Naive thymus-derived CD8-positive, alpha-beta T cell (primary cell): ENCODE results near the gene ZNF283. TPM values are rescaled to one million over a fixed set of nuclear protein-coding genes. Genes with fewer than 3 reads are reported as not detected.
"Not testable (repeated sequence)": the region's sequence is repeated elsewhere in the genome, so short reads cannot be mapped to it uniquely, and the experiment has no call there.

Source experiments
- ATAC-seq, 2 donors: fragments of 150-1000 bp; cut with Tn5 transposase in 1 of 2; sonication (Bioruptor Pico), chemical (Tn5 transposase) in 1 of 2; 1 replicate in 1 of 2; 2 replicates in 1 of 2; pipeline ENCODE4 v1.10.0; 2021; ENCODE audit warnings: mild to moderate bottlenecking in 2 of 2, moderate library complexity in 2 of 2
- POLR2A ChIA-PET: fragments of 350-600 bp; sonication (Branson Sonifier 250); formaldehyde crosslinking; loops from one replicate; lab custom pipeline; 2021; ENCODE audit warnings: antibody characterized with exemption; lab: Charles Lee
- DNase-seq, 10 donors: peaks; one replicate each; pipeline versions ENCODE4 v3.0.0 to v3.0.0-alpha.2; 2020 to 2022
- H3K27ac Mint-ChIP-seq, 10 donors: one replicate each; pipeline ENCODE4 v1.8.0; 2020 to 2022; ENCODE audit warnings: mild to moderate bottlenecking in 10 of 10, mixed read lengths in 10 of 10, moderate library complexity in 4 of 10, inconsistent platforms in 1 of 10
- H3K27me3 Mint-ChIP-seq, 5 donors: one replicate each; pipeline ENCODE4 v1.8.0; 2021 to 2022; ENCODE audit warnings: mixed read lengths in 5 of 5
- H3K36me3 Mint-ChIP-seq, 3 donors: one replicate each; pipeline ENCODE4 v1.8.0; 2020 to 2022; ENCODE audit warnings: mixed read lengths in 3 of 3, mild to moderate bottlenecking in 2 of 3, inconsistent platforms in 1 of 3
- H3K4me1 Mint-ChIP-seq, 4 donors: one replicate each; pipeline ENCODE4 v1.8.0; 2021 to 2022; ENCODE audit warnings: mixed read lengths in 4 of 4
- H3K4me3 Mint-ChIP-seq, 10 donors: one replicate each; pipeline ENCODE4 v1.8.0; 2020 to 2022; ENCODE audit warnings: mild to moderate bottlenecking in 10 of 10, mixed read lengths in 10 of 10, moderate library complexity in 6 of 10, inconsistent platforms in 1 of 10
- H3K9me3 Mint-ChIP-seq, 9 donors: one replicate each; pipeline ENCODE4 v1.8.0; 2020 to 2022; ENCODE audit warnings: mixed read lengths in 9 of 9, mild to moderate bottlenecking in 3 of 9, inconsistent platforms in 1 of 9, moderate library complexity in 1 of 9
- polyA plus RNA-seq, 3 donors: library from polyadenylated mRNA; unstranded; fragments of 300-500 nt; fragmentation: Illumina TruSeq; gene quantifications; one replicate each; pipeline ENCODE4 v1.2.3, GENCODE V29; 2021
- total RNA-seq, 8 experiments: library from RNA in 2 of 8; stranded (reverse) in 2 of 8; gene quantifications; one replicate each; pipeline ENCODE4 v1.2.3 and lab custom pipeline; 2021 to 2026

ZNF283 gene
- total and polyA plus RNA-seq, 5 experiments from 2014 or later: 3.3 to 25.8 (median 4.3) TPM

GRCh38 chr19:43820098-43820883, 6.8 kb upstream of the ZNF283 start:
- Mint-ChIP-seq H3K27ac (peak overlapping the region; percentile 30 to 89 (median 64)), H3K4me3 (peak overlapping the region; percentile 82 to 96 (median 90)), H3K4me1 (peaks cover 8 to 11% (median 9%) of the 10 kb centered on the region in 4 donors), H3K9me3 (peaks cover 0 to 5% (median 0%) of the 10 kb centered on the region in 9 donors), H3K36me3 (peaks cover 2 to 8% (median 3%) of the 10 kb centered on the region in 3 donors), H3K27me3 (peaks cover 5 to 46% (median 30%) of the 10 kb centered on the region in 5 donors)
- ATAC-seq (peak; percentile 68 to 84), DNase-seq (peak in 1 of 10 donors; percentile 19)
- POLR2A ChIA-PET: no interaction called here

DNA sequence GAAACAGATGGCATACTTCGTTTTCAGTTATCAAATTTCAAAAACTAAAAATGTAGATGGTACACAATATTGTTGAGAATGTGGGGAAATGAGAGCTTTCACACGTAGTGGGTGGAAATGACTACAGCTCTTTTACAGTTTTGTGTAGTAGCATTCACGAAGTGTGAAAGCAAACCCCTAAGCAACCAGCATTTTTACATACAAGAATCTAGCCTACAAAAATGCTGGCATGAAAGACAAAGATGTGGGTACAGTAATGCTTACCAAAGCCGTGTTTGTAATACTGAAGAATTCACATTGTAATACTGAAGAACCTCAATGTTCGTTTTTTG, 6.3 kb upstream of the ZNF283 start:
- peaks cover 5 to 45% (median 30%) of the 10 kb centered on the region in 5 donors for H3K27me3 Mint-ChIP-seq
- peak in 1 of 2 donors; percentile 23 for ATAC-seq
- peaks cover 0 to 5% (median 0%) of the 10 kb centered on the region in 9 donors for H3K9me3 Mint-ChIP-seq
- peak overlapping the region in 4 of 10 donors; percentile 43 to 81 (median 70) for H3K27ac Mint-ChIP-seq
- POLR2A ChIA-PET: no interaction called here
- peak overlapping the region; percentile 82 to 96 (median 90) for H3K4me3 Mint-ChIP-seq
- no peak for DNase-seq
- peaks cover 8 to 11% (median 9%) of the 10 kb centered on the region in 4 donors for H3K4me1 Mint-ChIP-seq
- peaks cover 2 to 8% (median 3%) of the 10 kb centered on the region in 3 donors for H3K36me3 Mint-ChIP-seq

GRCh38 chr19:43823856-43824255, 3.3 kb upstream of the ZNF283 start:
- Mint-ChIP-seq H3K36me3 (peaks cover 3 to 11% (median 5%) of the 10 kb centered on the region in 3 donors), H3K4me1 (peaks cover 20 to 30% (median 29%) of the 10 kb centered on the region in 4 donors), H3K4me3 (peak overlapping the region in 1 of 10 donors; percentile 24), H3K27me3 (peaks cover 4 to 40% (median 20%) of the 10 kb centered on the region in 5 donors)
- ATAC-seq, DNase-seq, H3K27ac Mint-ChIP-seq, POLR2A ChIA-PET, H3K9me3 Mint-ChIP-seq: not testable (repeated sequence)

- H3K9me3 Mint-ChIP-seq, ATAC-seq, H3K4me3 Mint-ChIP-seq, H3K27ac Mint-ChIP-seq, POLR2A ChIA-PET, DNase-seq: not testable (repeated sequence)
- H3K36me3 Mint-ChIP-seq: peaks cover 5 to 14% (median 10%) of the 10 kb centered on the region in 3 donors
- H3K27me3 Mint-ChIP-seq: peaks cover 4 to 35% (median 15%) of the 10 kb centered on the region in 5 donors
- peaks cover 20 to 30% (median 29%) of the 10 kb centered on the region in 4 donors for H3K4me1 Mint-ChIP-seq
Observed at GRCh38 chr19:43824572-43824971, 2.5 kb upstream of the ZNF283 start.

DNA sequence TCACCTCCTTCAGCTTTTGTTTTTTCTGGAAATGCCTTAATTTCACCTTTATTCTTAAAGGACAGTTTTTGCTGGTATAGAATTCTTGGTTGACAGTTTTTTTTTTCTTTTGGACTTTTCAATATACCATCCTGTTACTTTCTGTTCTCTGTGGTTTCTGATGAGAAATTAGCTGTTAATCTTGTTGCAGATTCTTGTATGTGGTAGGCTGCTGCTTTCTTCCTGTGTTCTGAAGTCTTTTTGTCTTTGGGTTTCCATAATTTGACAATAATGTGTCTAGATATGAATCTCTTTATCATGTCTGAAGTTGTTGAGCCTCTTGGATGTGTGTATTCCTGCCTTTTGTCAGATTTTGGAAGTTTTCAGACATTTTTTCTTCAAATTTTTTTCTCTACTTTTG, 12.0 kb downstream of the ZNF283 start:
- POLR2A ChIA-PET: no interaction called here
- H3K9me3 Mint-ChIP-seq: peaks cover 17 to 88% (median 48%) of the 10 kb centered on the region in 9 donors
- no peaks in the 10 kb centered on the region for H3K27me3 Mint-ChIP-seq
- H3K27ac Mint-ChIP-seq: no peak overlapping the region
- ATAC-seq (no peak), DNase-seq (no peak)
- H3K4me3 Mint-ChIP-seq: no peak overlapping the region
- H3K36me3 Mint-ChIP-seq: peaks cover 64 to 93% (median 87%) of the 10 kb centered on the region in 3 donors
- H3K4me1 Mint-ChIP-seq: no peaks in the 10 kb centered on the region

DNA sequence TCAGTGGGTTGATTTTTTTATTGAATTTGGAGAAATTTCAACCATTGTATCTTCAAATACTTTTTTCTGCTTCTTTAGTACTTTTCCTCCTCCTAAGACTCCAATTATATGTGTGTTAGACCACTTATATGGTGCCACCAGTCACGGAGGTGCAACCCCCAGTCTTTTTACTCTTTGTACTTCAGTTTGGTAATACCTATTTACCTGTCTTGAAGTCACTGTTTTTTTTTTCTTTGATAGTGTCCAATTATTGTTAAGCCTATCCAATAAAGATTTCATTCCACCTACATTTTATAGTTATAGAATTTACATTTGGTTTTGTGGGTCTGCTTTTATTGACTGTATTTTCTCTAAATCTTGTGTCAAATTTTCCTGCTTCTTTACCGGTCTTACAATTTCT, 14.9 kb downstream of the ZNF283 start:
- Mint-ChIP-seq H3K4me1 (no peaks in the 10 kb centered on the region), H3K9me3 (peaks cover 19 to 93% (median 44%) of the 10 kb centered on the region in 9 donors), H3K36me3 (peaks cover 70 to 85% (median 84%) of the 10 kb centered on the region in 3 donors), H3K27ac (no peak overlapping the region), H3K27me3 (no peaks in the 10 kb centered on the region), H3K4me3 (peak overlapping the region in 1 of 10 donors; percentile 15)
- DNase-seq (no peak), ATAC-seq (no peak)
- POLR2A ChIA-PET: no interaction called here

GRCh38 chr19:43847246-43847645, 20.1 kb downstream of the ZNF283 start:
- H3K9me3 Mint-ChIP-seq: peaks cover 0 to 93% (median 44%) of the 10 kb centered on the region in 9 donors
- no peak overlapping the region for H3K27ac Mint-ChIP-seq
- H3K27me3 Mint-ChIP-seq: no peaks in the 10 kb centered on the region
- POLR2A ChIA-PET: no interaction called here
- H3K4me1 Mint-ChIP-seq: no peaks in the 10 kb centered on the region
- H3K4me3 Mint-ChIP-seq: no peak overlapping the region
- ATAC-seq: no peak
- DNase-seq: no peak
- H3K36me3 Mint-ChIP-seq: peaks cover 44 to 82% (median 53%) of the 10 kb centered on the region in 3 donors

GRCh38 chr19:43847884-43848283, 20.8 kb downstream of the ZNF283 start:
- Mint-ChIP-seq H3K27me3 (no peaks in the 10 kb centered on the region), H3K27ac (no peak overlapping the region), H3K4me1 (no peaks in the 10 kb centered on the region), H3K9me3 (peaks cover 0 to 93% (median 51%) of the 10 kb centered on the region in 9 donors), H3K36me3 (peaks cover 39 to 81% (median 53%) of the 10 kb centered on the region in 3 donors), H3K4me3 (no peak overlapping the region)
- POLR2A ChIA-PET: no interaction called here
- no peak for ATAC-seq
- DNase-seq: no peak

DNA sequence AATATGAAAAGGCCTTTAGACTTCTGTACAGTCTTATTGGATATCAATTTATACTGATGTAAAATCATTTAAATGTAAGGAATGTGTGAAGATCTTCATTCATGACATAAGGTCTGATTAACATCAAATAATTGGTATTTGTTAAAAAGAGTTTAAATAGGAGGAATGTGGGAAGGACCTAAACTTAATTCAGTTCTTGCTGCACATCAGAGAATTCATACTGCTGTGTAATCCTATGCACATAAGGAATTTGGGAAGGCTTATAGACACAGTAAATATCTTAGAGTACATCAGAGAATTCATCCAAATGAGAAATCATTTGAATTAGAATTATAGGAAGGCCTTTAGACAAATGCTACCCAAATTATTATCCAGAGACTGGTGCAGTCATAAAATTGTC, 21.7 kb downstream of the ZNF283 start:
- peaks cover 29 to 73% (median 53%) of the 10 kb centered on the region in 3 donors for H3K36me3 Mint-ChIP-seq
- no peaks in the 10 kb centered on the region for H3K27me3 Mint-ChIP-seq
- no peak overlapping the region for H3K4me3 Mint-ChIP-seq
- POLR2A ChIA-PET: no interaction called here
- DNase-seq (no peak), ATAC-seq (no peak)
- no peak overlapping the region for H3K27ac Mint-ChIP-seq
- H3K9me3 Mint-ChIP-seq: peaks cover 0 to 88% (median 51%) of the 10 kb centered on the region in 9 donors
- no peaks in the 10 kb centered on the region for H3K4me1 Mint-ChIP-seq

GRCh38 chr19:43858174-43858573, 31.1 kb downstream of the ZNF283 start:
- Mint-ChIP-seq H3K27ac (no peak overlapping the region), H3K9me3 (peaks cover 19 to 88% (median 52%) of the 10 kb centered on the region in 9 donors), H3K4me3 (no peak overlapping the region), H3K4me1 (no peaks in the 10 kb centered on the region), H3K27me3 (no peaks in the 10 kb centered on the region), H3K36me3 (peaks cover 0 to 53% (median 52%) of the 10 kb centered on the region in 3 donors)
- POLR2A ChIA-PET: no interaction called here
- DNase-seq: no peak
- ATAC-seq: no peak

GRCh38 chr19:43866923-43867322, 39.8 kb downstream of the ZNF283 start:
- H3K27ac Mint-ChIP-seq, ATAC-seq, POLR2A ChIA-PET, H3K4me1 Mint-ChIP-seq, DNase-seq, H3K27me3 Mint-ChIP-seq, H3K4me3 Mint-ChIP-seq: not testable (repeated sequence)
- H3K36me3 Mint-ChIP-seq: peaks cover 4 to 32% (median 25%) of the 10 kb centered on the region in 3 donors
- peaks cover 5 to 82% (median 29%) of the 10 kb centered on the region in 9 donors for H3K9me3 Mint-ChIP-seq

GRCh38 chr19:43872547-43873336, 45.6 kb downstream of the ZNF283 start:
- POLR2A ChIA-PET: no interaction called here
- Mint-ChIP-seq H3K4me3 (no peak overlapping the region), H3K27me3 (no peaks in the 10 kb centered on the region), H3K9me3 (peaks cover 25 to 94% (median 46%) of the 10 kb centered on the region in 9 donors), H3K36me3 (peaks cover 22 to 53% (median 47%) of the 10 kb centered on the region in 3 donors), H3K4me1 (no peaks in the 10 kb centered on the region), H3K27ac (no peak overlapping the region)
- no peak for DNase-seq
- no peak for ATAC-seq
